Left forelimb (tissue), 1 donor: ENCODE measurements around the gene MYPN.
A peak's percentile ranks its signal among the peaks of the same experiment; 100 is the strongest.
"Not testable (repeated sequence)": the region's sequence is repeated elsewhere in the genome, so short reads cannot be mapped to it uniquely, and the experiment has no call there.

Source experiments
- DNase-seq: peaks from one replicate; pipeline ENCODE4 v3.0.0-alpha.2; 2018; ENCODE audit warnings: low spot score

MYPN gene

DNA sequence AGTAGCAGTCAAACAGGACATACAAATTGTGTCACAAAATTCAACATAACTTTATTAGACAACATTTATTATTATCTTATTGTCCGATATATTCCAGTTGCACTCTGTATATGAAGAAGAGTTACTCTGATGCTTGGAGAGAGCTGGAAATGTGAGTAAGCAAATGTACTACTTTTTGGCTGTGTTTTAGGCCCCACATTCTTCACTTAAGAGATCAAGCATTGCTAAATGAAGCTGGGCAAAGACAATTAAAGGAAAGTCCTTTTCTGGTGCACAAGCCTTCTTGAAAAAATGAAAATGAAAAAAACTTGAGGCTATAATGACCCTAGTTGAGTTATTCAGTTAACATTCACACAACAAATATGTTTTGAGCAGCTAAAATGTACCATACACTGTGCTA, 26.1 kb downstream of the MYPN start:
- DNase-seq = no peak

- DNase-seq = no peak
Observed at GRCh38 chr10:68135922-68136792, 26.9 kb downstream of the MYPN start.

DNA sequence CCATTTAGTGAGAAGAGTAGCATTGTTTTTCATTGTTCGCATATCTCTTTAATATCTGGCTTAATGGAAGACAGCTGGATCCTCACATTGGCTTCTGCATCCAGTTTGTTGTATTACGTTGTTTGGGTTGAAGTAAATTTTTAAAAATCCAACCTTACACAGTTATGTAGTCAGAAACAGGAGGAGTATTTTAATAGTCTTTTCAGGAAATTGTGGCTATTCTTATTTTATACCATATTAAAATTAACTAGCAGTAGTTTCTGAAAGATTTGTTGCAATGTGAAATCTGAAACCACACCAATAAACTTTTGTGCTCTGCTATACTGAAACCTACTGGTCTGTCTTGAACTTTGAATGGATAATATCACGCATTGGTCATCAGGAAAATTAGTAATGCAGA, 27.9 kb downstream of the MYPN start:
- DNase-seq = no peak

- DNase-seq = no peak
Observed at GRCh38 chr10:68138526-68138925, 29.2 kb downstream of the MYPN start.

- no peak for DNase-seq
Observed at GRCh38 chr10:68139448-68140272, 30.4 kb downstream of the MYPN start.

DNA sequence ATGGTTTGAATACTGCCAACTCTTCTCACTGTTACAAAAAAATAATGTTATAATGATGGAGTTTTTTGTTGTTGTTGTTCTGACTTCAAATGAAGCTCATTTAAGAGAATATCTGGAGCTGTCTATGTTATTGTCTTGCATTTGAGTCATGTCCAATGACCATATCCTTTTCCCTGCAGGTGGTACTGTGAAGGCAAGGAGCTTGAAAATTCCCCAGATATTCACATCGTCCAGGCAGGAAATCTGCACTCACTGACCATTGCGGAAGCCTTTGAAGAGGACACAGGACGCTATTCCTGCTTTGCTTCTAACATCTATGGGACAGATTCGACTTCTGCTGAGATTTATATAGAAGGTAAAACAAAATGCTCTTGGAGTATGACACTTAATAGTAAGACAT, 33.5 kb downstream of the MYPN start:
- DNase-seq = no peak

- DNase-seq = no peak
Observed at GRCh38 chr10:68144709-68145108, 35.4 kb downstream of the MYPN start.

DNA sequence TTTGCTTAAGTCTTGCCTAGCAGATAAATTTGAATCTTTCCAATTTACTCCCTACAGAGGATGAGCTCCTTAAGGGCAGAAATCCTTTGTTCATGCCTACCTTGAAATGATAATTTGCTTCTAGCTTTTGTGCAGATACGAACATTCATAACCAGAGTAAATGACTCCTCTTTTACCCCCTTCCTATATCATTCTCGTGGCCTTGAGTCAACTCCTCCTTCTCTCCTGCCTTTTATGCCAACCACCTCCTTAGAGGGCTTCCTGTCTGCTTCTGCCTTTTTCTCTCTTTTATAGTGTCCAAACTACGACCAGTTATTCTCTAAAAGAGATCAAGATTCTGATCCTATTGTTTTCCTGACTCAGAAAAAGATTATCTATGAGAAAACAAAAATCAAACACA, 36.4 kb downstream of the MYPN start:
- DNase-seq = no peak

DNA sequence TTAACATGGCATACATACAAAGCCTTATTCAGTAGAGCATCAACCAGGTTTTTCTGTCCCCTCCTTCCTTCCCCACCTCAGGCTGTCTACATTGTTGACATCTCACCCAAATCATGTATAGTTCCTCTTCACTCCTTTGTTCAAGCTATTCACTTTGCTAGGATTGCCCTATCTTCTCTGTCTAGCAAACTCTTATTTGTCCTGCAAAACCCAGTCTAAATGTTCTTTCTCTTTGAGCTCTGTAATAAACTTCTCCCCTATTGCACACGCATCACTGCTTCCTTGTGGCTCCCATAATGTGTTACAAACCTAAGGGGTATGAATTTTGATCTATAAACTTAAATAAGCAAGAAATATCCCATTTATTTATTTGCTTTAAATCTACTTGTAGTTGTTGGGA, 36.8 kb downstream of the MYPN start:
- no peak for DNase-seq

DNA sequence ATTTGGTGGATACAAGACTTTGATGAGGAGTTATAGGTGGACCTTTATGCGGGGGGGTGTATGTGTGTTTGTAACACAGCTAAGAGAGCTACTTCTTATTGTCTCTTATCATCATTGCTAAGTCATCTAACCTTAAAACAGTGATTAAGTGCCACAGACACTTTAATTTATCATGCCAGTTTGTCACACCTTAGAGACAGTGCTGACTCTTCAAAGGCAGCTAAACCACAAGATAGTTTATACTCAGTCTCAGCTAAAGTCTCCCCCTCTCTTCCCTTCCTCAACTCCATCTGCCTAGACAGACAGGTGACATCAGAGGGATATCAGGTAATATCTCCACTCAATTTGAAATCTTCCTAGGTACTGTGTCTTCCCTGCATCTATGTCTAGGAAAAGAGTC, 42.2 kb downstream of the MYPN start:
- no peak for DNase-seq

- no peak for DNase-seq
Observed at GRCh38 chr10:68153473-68154210, 44.4 kb downstream of the MYPN start.

GRCh38 chr10:68154211-68154497, 44.9 kb downstream of the MYPN start:
- peak; percentile 77 for DNase-seq

DNA sequence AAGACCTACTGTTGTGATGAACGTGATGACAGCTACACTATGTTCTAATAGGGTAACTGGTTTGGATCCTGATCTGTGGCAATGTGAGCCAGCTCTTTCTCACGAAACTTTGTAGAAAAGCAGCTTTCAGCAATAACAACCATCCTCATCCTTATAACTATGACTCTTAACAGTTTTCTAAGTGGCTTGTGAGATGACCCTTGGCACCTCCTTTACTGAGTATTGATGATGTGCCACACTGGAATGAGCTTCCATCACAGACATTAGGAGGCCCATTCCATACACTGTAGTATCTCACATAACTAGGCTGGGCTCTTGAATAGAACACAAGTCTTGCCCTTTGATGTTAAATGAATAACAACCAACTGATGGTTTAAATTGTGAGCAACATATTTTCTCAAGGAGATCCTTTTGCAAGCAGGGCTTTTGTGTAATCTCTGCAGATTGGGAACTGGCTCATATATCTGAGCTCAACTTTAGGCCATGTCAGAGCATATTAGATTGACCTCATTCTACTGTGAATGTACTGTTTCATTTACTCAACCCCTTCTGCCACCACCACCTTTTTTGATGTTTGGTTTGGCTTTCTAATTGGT, 46.4 kb downstream of the MYPN start:
- no peak for DNase-seq

DNA sequence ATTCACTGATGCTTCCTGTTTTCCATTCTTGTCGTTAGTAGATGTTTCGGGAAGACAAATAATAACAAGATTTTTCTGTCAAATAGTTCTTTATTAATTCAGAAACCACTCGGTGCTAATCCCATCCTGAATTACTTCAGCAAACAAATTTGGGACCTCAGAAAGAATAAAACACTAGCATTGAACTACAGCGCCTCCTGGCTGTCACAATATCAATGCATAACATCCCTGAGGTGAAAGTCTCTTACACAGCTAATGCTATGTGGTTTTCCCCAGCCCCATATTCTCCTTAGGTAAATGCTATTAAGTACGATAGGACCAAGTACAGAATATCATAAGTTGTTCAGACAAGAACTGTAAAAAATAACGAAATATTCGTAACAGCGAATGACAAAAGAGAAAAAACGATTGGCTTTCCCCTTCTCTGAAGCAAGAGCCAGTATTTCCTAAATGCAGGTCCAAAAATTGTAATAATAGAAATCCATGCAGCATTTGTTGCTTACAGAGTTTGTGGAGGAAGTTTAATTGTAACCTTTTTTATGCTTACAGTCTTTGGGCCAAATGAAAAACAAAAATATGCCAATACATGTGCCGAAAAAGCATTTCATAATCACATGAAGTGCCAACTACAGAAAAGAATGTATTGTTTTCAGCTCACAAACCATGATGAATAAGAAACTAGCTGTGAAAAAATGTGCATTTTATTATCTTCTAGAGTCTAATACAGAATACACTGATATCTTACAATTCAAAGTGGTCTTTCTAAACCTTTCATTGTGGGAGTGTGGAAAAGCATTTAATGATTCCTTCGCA, 47.3 kb downstream of the MYPN start:
- DNase-seq = no peak

- not testable (repeated sequence) for DNase-seq
Observed at GRCh38 chr10:68157522-68157921, 48.2 kb downstream of the MYPN start.

DNA sequence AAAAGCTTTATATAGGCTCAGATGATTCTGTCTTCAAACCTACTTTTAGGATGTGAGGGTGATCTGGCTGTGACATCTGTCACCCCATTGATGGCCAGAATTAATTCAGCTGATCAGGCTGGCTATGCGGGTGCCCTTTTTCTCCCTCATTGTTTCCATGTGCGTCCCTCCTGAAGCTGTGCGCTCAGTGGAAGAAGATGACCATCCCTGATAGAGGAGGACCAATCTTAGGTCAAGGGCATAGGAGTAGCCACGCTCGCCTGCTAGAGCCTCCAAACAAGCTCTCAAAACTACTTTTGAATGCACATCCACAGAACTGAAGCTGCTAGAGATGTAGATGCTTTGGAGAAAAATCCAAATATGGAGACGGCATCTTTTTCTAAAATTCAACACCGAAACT, 48.7 kb downstream of the MYPN start:
- no peak for DNase-seq

DNA sequence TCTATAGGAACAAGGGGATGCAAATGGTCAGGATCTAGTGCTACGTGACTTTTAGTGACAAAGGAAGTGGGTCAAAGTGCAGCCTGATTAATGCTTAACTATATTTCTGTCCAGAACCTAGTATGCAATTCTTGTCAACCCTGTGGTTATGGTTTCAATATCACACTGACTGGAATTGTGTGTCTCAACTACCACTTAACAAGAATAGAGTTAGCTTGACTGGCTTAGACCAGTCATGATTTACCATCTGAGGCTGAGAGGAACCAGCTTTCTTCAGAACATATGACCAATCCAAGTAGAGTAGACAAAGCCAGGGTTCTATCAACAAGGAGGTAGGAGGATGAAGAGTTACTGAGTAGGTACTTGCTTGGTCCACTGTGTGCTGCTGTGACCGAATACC, 54.4 kb downstream of the MYPN start:
- no peak for DNase-seq

DNA sequence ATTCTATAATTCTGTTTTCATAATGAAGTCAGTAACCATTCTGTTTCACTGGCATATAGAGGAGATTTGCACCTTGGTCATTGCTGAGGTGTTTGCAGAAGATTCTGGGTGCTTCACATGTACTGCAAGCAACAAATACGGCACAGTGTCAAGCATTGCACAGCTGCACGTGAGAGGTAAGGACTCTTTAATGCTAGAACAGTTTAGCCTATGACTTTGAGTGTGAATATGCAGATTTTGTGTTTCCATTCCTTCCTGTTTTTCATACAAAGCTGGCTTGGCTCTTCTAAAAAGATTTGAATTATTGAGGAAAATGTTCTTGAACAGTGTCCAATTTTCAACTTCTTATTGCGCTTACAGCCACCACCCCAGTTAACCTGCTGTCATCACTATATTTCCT, 56.4 kb downstream of the MYPN start:
- DNase-seq = no peak

DNA sequence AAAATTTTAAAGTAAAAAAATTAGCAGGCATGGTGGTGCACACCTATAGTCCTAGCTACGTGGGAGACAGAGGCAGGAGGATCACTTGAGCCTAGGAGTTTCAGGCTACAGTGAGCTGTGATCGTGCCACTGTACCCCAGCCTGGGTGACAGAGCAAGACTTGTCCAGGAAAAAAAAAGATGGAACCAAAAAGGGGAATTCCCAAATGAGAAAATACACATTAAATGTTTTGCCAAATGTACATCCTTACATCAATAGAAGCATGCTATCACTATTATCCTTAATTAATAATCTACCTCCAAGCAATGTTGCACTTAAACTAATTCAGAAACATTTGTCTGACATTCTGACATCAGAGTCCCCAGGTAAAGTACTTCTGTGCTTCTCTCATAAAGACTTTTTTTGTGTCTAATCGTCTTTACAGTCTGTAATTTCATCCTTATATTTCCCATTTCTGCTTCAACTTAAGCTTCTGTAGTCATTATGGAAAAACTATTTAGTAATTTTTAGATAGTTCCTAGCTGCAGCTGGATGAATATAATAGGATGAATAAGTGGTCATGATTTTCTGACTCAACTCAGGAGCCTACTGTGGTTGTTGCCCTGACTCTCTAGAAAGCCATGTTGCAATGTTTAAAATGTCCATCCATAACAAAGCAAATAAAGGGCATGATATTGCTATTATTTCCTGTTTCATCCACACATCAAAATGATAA, 57.7 kb downstream of the MYPN start:
- DNase-seq = no peak

- no peak for DNase-seq
Observed at GRCh38 chr10:68167586-68168189, 58.4 kb downstream of the MYPN start.
